Uterus (tissue), 2 donors: ENCODE data around the gene CCNE1.

ENCODE experiments used
- CTCF ChIP-seq, 4 experiments: fragments of 200-600 bp in 2 of 4; fragments of 450-650 bp in 2 of 4; sonication (generic) in 2 of 4; IDR thresholded peaks; one replicate each; pipeline ENCODE4 v1.5.1; 2016 to 2019; ENCODE audit warnings: antibody characterized with exemption in 4 of 4, mild to moderate bottlenecking in 2 of 4, moderate library complexity in 1 of 4
- POLR2A ChIP-seq, 2 donors: fragments of 450-650 bp; IDR thresholded peaks; one replicate each; pipeline ENCODE4 v1.6.1; 2016; ENCODE audit warnings: antibody characterized with exemption in 2 of 2, mild to moderate bottlenecking in 1 of 2, moderate library complexity in 1 of 2

- TF ChIP-seq CTCF (IDR thresholded peaks at IDR 0.05) = no peak
- no peak for TF ChIP-seq POLR2A (IDR thresholded peaks at IDR 0.05)
Observed at GRCh38 chr19:29832801-29833200, 21.0 kb downstream of the CCNE1 start.
